PC-3 (cell line): ENCODE measurements around the gene HOXC10. TPM values are rescaled to one million over a fixed set of nuclear protein-coding genes. Genes with fewer than 3 reads are reported as not detected.
A peak's percentile ranks its signal among the peaks of the same experiment; 100 is the strongest.

Experiments used
- ATAC-seq: fragments of 200-7000 bp; cut with Tn5 transposase; 2 replicates; pipeline ENCODE4 v1.9.1; 2020; ENCODE audit warnings: mild to moderate bottlenecking, moderate library complexity
- BruUV-seq: library from RNA; stranded (reverse); fragments of 400-500 nt; replicated peaks from 2 replicates; lab custom pipeline; 2021; lab: Mats Ljungman, UMichigan
- CTCF ChIA-PET: fragments of 300-600 bp; sonication (Branson Sonifier 250); formaldehyde crosslinking; loops from one replicate; lab custom pipeline; 2022; ENCODE audit warnings: antibody characterized with exemption; lab: Charles Lee
- POLR2A ChIA-PET: fragments of 300-600 bp; sonication (Branson Sonifier 250); formaldehyde crosslinking; loops from one replicate; lab custom pipeline; 2022; ENCODE audit warnings: antibody characterized with exemption; ENCODE audit not compliant: unreplicated experiment; lab: Charles Lee
- DNase-seq: peaks from one replicate; pipeline ENCODE4 v3.0.0-alpha.2; 2015
- H2AFZ ChIP-seq: fragments of 300-600 bp; sonication (generic); 2 replicates; pipeline ENCODE4 v1.6.0; 2016; ENCODE audit warnings: antibody characterized with exemption, low read length
- H3F3A ChIP-seq: fragments of 300-600 bp; sonication (generic); one replicate; pipeline ENCODE4 v1.6.0; 2017; ENCODE audit warnings: antibody characterized with exemption, low read length, control low read depth, mild to moderate bottlenecking; ENCODE audit not compliant: unreplicated experiment
- H3K27ac ChIP-seq: fragments of 300-600 bp; sonication (generic); 2 replicates; pipeline ENCODE4 v1.5.1; 2016; ENCODE audit warnings: mild to moderate bottlenecking, low read length
- H3K27me3 ChIP-seq: fragments of 300-600 bp; sonication (generic); 2 replicates; pipeline ENCODE4 v1.6.1; 2016; ENCODE audit warnings: low read length, mixed read lengths
- H3K36me3 ChIP-seq: fragments of 300-600 bp; sonication (generic); 2 replicates; pipeline ENCODE4 v1.6.1; 2016; ENCODE audit warnings: low read depth, mixed run types, low read length, mixed read lengths
- H3K4me1 ChIP-seq: fragments of 300-600 bp; sonication (generic); 2 replicates; pipeline ENCODE4 v1.5.1; 2016; ENCODE audit warnings: low read length; ENCODE audit not compliant: insufficient read depth
- H3K4me2 ChIP-seq: fragments of 300-600 bp; sonication (generic); 2 replicates; pipeline ENCODE4 v1.6.0; 2016; ENCODE audit warnings: low read length
- H3K4me3 ChIP-seq: fragments of 300-600 bp; sonication (generic); 2 replicates; pipeline ENCODE4 v1.5.1; 2016; ENCODE audit warnings: mild to moderate bottlenecking, low read length, mixed read lengths
- H3K79me2 ChIP-seq: fragments of 300-600 bp; sonication (generic); 2 replicates; pipeline ENCODE4 v1.6.1; 2017; ENCODE audit warnings: low read length, mixed read lengths
- H3K9ac ChIP-seq: fragments of 300-600 bp; sonication (generic); 2 replicates; pipeline ENCODE4 v1.6.0; 2016; ENCODE audit warnings: mild to moderate bottlenecking, low read length
- H3K9me2 ChIP-seq: fragments of 300-600 bp; sonication (generic); replicated peaks from 2 replicates; pipeline ENCODE4 v1.6.1; 2016; ENCODE audit warnings: mixed run types, low read length, mixed read lengths
- H3K9me3 ChIP-seq: fragments of 300-600 bp; sonication (generic); 2 replicates; pipeline ENCODE4 v1.6.1; 2016; ENCODE audit warnings: low read length, mixed read lengths
- H4K20me1 ChIP-seq: fragments of 300-600 bp; sonication (generic); 2 replicates; pipeline ENCODE4 v1.6.1; 2016; ENCODE audit warnings: low read length, mixed read lengths
- CTCF ChIP-seq: fragments of 300-600 bp; sonication (generic); conservative IDR thresholded peaks from 2 replicates; pipeline ENCODE4 v1.5.1; 2017; ENCODE audit warnings: antibody characterized with exemption, low read depth, mild to moderate bottlenecking, low read length
- EZH2 ChIP-seq: fragments of 300-600 bp; sonication (generic); IDR thresholded peaks from one replicate; pipeline ENCODE4 v1.6.1; 2017; ENCODE audit warnings: antibody characterized with exemption, mild to moderate bottlenecking, low read length; ENCODE audit not compliant: unreplicated experiment
- EZH2phosphoT487 ChIP-seq: fragments of 300-600 bp; sonication (generic); IDR thresholded peaks from 2 replicates; pipeline ENCODE4 v1.6.1; 2018; ENCODE audit warnings: mild to moderate bottlenecking, antibody characterized with exemption, low read length, borderline replicate concordance
- intact Hi-C: fragments of 100-400 bp; cut with micrococcal nuclease; formaldehyde crosslinking; loops from 2 replicates; pipeline ENCODE4 v1.9.0; 2023
- total RNA-seq: library from RNA; depleted of rRNA; stranded (reverse); fragments of >200 nt; gene quantifications from 2 replicates; pipeline ENCODE4 v1.2.3, GENCODE V29; 2014

HOXC10 gene
- total RNA-seq, 1 experiment from 2014 or later: 0.69 TPM

- Histone ChIP-seq H3K9me3 (no peaks in the 10 kb centered on the region), H4K20me1 (no peaks in the 10 kb centered on the region), H3K9me2 (no peaks in the 10 kb centered on the region), H3K9ac (no peak overlapping the region), H3K27me3 (no peaks in the 10 kb centered on the region), H3K4me2 (no peak overlapping the region), H3K4me1 (peaks cover 13% of the 10 kb centered on the region), H3K36me3 (no peaks in the 10 kb centered on the region), H3F3A (no peaks in the 10 kb centered on the region), H3K27ac (no peak overlapping the region), H3K79me2 (no peaks in the 10 kb centered on the region), H3K4me3 (no peak overlapping the region), H2AFZ (no peak overlapping the region)
- DNase-seq (no peak), ATAC-seq (no peak)
- TF ChIP-seq EZH2phosphoT487: no peak
- TF ChIP-seq CTCF: no peak
- TF ChIP-seq EZH2: no peak
- ChIA-PET POLR2A (no interaction called here), CTCF (no interaction called here)
- intact Hi-C loops: loop anchor here (2.0 kb wide), 1 partner anchor 185 kb away; no protein-coding TSS in a partner anchor
- no TSS peak for BruUV-seq
Measured at GRCh38 chr12:53951577-53952334, 33.2 kb upstream of the HOXC10 start.

- Histone ChIP-seq H4K20me1 (no peaks in the 10 kb centered on the region), H3K4me2 (no peak overlapping the region), H3K27ac (no peak overlapping the region), H3K36me3 (no peaks in the 10 kb centered on the region), H3K9ac (no peak overlapping the region), H3K4me3 (no peak overlapping the region), H3K9me3 (no peaks in the 10 kb centered on the region), H3K9me2 (no peaks in the 10 kb centered on the region), H2AFZ (no peak overlapping the region), H3K27me3 (no peaks in the 10 kb centered on the region), H3K79me2 (no peaks in the 10 kb centered on the region), H3K4me1 (peaks cover 13% of the 10 kb centered on the region), H3F3A (no peaks in the 10 kb centered on the region)
- ATAC-seq (peak; percentile 35), DNase-seq (no peak)
- intact Hi-C loops: loop anchor here (2.0 kb wide), 1 partner anchor 186 kb away; no protein-coding TSS in a partner anchor
- no peak for TF ChIP-seq CTCF
- TF ChIP-seq EZH2: no peak
- TF ChIP-seq EZH2phosphoT487: no peak
- ChIA-PET POLR2A (no interaction called here), CTCF (no interaction called here)
- no TSS peak for BruUV-seq
Measured at GRCh38 chr12:53952335-53952694, 32.6 kb upstream of the HOXC10 start.
